ENCODE results near the gene TLL2.

TLL2 gene

GRCh38 chr10:96427291-96427690, 86.4 kb downstream of the TLL2 start:
- no peak for TF ChIP-seq CTCF (IDR thresholded peaks at IDR 0.05; ENCODE audit: low read depth, low read length, missing control alignments)
- no peaks in the 10 kb centered on the region for H3K27me3 ChIP-seq (replicated peaks)
- H3K4me3 ChIP-seq (ENCODE audit: low read depth, low read length), result no peak overlapping the region
- no peak overlapping the region for H3K27ac ChIP-seq
- in situ Hi-C loops (cut with HindIII; ENCODE audit: low pct_ligation_motif_present, low sequenced_read_pairs), result no loop called here
- no peaks in the 10 kb centered on the region for H3K36me3 ChIP-seq (replicated peaks)
- DNase-seq, result no peak

- in situ Hi-C loops (cut with HindIII; ENCODE audit: low pct_ligation_motif_present, low sequenced_read_pairs), result no loop called here
- no peak overlapping the region for H3K27ac ChIP-seq
- no peaks in the 10 kb centered on the region for H3K27me3 ChIP-seq (replicated peaks)
- DNase-seq, result no peak
- no peak for TF ChIP-seq CTCF (IDR thresholded peaks at IDR 0.05; ENCODE audit: low read depth, low read length, missing control alignments)
- no peaks in the 10 kb centered on the region for H3K36me3 ChIP-seq (replicated peaks)
- H3K4me3 ChIP-seq (ENCODE audit: low read depth, low read length), result no peak overlapping the region
Measured at GRCh38 chr10:96422525-96422924, 91.2 kb downstream of the TLL2 start.

- H3K27me3 ChIP-seq (replicated peaks), result no peaks in the 10 kb centered on the region
- no peak for DNase-seq
- no peak overlapping the region for H3K27ac ChIP-seq
- in situ Hi-C loops (cut with HindIII; ENCODE audit: low pct_ligation_motif_present, low sequenced_read_pairs), result no loop called here
- no peak overlapping the region for H3K4me3 ChIP-seq (ENCODE audit: low read depth, low read length)
- no peaks in the 10 kb centered on the region for H3K36me3 ChIP-seq (replicated peaks)
- TF ChIP-seq CTCF (IDR thresholded peaks at IDR 0.05; ENCODE audit: low read depth, low read length, missing control alignments), result no peak
Measured at GRCh38 chr10:96421995-96422394, 91.7 kb downstream of the TLL2 start.

DNA sequence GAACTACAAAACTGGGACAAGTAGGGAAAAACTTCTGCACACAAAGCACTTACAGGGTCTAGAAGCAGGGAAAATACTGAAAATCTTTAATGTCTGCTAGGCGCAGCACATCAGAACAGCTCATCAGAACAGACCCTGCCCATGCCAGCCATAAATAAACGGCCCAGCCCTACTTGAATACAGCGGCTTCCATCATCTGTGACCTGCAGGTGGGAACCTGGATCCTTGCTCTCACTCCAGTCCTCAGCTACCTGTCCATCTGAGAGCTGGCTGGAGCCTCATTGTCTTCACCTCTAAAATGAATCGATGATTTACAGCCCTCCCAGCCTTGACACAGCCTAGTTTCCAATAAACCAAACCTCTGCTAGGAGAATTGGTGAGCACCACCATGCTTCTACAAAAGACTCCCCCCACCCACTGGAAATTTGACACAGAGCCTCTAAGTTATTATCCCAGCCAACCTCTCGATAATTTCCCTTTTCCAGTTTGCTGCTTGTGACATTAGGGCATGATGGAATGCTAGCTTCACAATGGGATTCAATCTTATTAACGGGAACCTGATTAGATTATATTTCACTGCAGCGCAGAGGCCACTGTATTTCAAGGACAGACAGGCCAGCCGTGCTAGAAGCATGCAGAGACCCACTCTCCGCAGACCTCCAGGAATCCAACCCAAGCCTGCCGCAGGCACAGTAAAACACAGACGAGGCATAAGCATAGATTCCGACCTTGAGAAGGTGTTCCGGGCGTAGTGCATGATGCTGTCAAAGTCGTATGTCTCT, 93.3 kb downstream of the TLL2 start:
- Histone ChIP-seq H3K4me3 (ENCODE audit: low read depth, low read length) (no peak overlapping the region), H3K27ac (no peak overlapping the region), H3K27me3 (replicated peaks) (no peaks in the 10 kb centered on the region), H3K36me3 (replicated peaks) (no peaks in the 10 kb centered on the region)
- in situ Hi-C loops (cut with HindIII; ENCODE audit: low pct_ligation_motif_present, low sequenced_read_pairs), result no loop called here
- no peak for DNase-seq
- TF ChIP-seq CTCF (IDR thresholded peaks at IDR 0.05; ENCODE audit: low read depth, low read length, missing control alignments), result no peak

GRCh38 chr10:96419351-96419750, 94.4 kb downstream of the TLL2 start:
- H3K4me3 ChIP-seq (ENCODE audit: low read depth, low read length), result no peak overlapping the region
- no peaks in the 10 kb centered on the region for H3K36me3 ChIP-seq (replicated peaks)
- H3K27ac ChIP-seq, result no peak overlapping the region
- TF ChIP-seq CTCF (IDR thresholded peaks at IDR 0.05; ENCODE audit: low read depth, low read length, missing control alignments), result no peak
- no peak for DNase-seq
- H3K27me3 ChIP-seq (replicated peaks), result no peaks in the 10 kb centered on the region
- in situ Hi-C loops (cut with HindIII; ENCODE audit: low pct_ligation_motif_present, low sequenced_read_pairs), result no loop called here

- H3K27ac ChIP-seq, result no peak overlapping the region
- no peak for TF ChIP-seq CTCF (IDR thresholded peaks at IDR 0.05; ENCODE audit: low read depth, low read length, missing control alignments)
- in situ Hi-C loops (cut with HindIII; ENCODE audit: low pct_ligation_motif_present, low sequenced_read_pairs), result no loop called here
Measured at GRCh38 chr10:96418582-96418981, 95.1 kb downstream of the TLL2 start.

More at GRCh38 chr10:96418582-96418981, 95.1 kb downstream of the TLL2 start:
- H3K4me3 ChIP-seq (ENCODE audit: low read depth, low read length), result no peak overlapping the region
- no peak for DNase-seq
- H3K27me3 ChIP-seq (replicated peaks), result no peaks in the 10 kb centered on the region
- no peaks in the 10 kb centered on the region for H3K36me3 ChIP-seq (replicated peaks)
